Measurements from ENCODE around the gene DNAJA2.
"Not testable (repeated sequence)": the region's sequence is repeated elsewhere in the genome, so short reads cannot be mapped to it uniquely, and the experiment has no call there.

The DNAJA2 gene
- 149 to 251 (median 159) reads per million in 4 experiments for total RNA-seq

DNA sequence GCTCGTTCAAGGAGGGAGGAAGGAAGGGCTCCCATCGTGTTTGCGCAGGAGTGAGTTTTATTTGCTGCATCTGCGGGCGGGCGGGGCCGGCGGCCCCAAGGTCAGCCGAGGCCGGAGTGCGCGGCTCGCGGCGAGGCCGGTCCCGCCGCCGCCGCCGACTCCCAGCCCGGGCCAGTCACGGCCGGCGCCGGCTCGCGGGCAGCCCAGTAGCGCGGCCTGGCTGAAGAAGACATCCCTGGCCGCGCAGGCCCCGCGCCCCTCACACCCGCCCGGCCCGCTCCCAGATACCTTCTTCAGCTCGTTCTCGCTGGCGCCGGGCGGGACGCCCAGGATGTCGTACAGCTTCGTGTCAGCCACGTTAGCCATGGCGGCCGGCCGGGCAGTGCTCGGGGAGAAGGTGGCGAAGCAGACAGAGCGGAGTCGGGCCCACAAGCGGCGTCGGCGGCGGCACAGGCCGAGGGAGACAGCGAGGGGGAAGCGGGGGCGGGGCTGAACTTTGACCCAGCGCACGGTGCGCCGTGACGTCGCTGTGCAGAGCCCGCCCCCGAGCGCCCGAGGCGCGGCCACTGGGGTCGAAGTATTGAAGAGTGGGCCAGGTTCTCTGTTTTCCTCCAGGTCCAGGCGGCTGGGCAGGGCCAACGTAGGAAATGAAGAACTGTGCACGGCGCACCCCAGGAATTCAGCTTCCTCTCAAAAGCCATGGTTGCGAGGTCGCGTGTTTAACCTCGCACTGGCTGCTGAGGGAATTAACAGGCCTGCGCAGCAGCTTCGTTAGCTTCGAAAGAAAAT, at the start of gene DNAJA2:
Gene DNAJA2, minus strand, starts transcription at position 468 of the 789 bp plus-strand sequence. Its CDS starts 102 bp downstream, at position 366.
- peak; percentile 80 for DNase-seq

DNA sequence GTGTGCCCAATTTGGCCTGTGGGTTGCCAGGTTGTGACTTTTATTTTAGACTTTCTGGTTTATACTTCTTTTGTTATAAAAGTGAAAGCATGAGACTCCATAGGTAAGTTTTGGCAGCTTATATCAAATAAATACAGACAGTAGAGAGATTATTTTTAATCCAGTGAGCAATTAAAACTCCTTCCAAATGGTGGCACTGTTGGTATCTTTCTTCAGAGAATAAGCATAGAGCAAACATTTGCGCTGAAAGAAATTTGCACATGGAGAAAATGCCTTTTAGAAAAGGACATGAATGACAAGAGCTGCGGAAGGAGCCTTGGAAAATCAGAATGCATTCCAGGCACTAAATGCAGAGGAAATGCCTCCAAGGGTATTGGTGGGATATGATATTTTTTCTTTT, 46.1 kb upstream of the DNAJA2 start:
- DNase-seq = no peak

DNA sequence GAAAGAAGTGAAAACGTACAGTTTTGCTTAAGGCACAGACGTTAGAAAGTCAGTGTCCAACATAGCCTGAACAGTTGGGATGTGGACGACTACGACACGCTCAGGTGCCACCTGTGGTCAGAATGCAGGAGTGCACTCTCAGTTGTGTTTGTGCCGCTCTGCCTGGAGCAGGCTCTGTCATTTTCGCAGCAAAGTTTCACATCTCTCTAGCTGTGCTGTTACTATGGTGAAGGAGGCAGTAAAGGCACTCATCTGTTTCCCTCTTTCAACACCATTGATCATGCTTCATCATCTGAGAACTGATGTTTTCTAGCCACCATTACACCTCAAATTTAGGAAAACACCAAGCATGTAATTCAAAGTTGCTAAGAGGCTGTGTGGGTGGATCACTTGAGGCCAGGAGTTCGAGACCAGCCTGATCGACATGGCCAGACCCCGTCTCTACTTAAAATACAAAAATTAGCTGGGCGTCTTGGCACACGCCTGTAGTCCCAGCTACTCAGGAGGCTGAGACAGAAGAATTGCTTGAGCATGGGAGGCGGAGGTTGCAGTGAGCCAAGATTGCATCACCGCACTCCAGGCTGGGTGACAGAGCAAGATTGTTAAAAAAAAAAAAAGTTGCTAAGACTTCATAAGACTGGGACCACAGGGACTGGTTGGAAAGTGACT, 44.9 kb upstream of the DNAJA2 start:
- no peak for DNase-seq

DNA sequence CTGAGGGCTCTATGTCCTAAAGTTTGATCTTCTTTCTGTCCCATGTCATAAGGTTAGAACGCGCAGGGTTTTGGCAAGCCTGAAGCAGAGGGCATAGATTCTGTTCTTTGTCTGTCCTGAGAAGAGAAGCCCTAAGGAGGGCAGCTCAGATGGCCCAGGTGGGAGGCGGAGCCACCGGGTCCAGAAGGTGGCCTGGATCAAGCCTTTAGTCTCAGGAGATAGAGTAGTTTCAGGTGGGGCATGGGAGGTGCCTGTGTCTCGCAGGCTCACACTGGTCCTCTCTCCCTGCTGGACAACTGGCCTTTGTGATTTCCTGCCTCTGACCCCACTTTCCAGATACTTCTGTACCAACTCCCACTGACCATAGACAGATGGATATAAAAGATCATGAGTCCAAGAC, 44.2 kb upstream of the DNAJA2 start:
- no peak for DNase-seq

DNA sequence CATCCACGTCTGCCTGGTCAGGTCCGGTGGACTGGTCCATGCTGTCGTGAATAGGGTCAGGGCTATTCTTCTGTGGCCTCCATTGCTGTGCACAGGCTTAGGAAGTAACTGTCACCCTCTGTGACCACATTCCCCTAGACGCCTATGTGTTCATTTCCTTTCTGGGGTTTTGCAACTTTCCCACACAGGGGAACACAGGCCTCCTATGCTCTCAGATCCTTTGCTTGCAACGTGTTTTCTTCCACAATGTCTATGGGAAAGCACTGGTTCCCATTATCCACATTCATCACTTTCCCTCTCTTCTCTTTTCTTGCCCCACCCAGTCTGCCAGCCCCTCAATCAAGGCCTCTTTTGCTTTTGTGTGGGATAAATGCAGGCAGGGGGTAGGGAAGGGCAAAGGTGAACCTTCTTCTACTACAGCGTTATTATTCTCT, 43.2 kb upstream of the DNAJA2 start:
- no peak for DNase-seq

DNA sequence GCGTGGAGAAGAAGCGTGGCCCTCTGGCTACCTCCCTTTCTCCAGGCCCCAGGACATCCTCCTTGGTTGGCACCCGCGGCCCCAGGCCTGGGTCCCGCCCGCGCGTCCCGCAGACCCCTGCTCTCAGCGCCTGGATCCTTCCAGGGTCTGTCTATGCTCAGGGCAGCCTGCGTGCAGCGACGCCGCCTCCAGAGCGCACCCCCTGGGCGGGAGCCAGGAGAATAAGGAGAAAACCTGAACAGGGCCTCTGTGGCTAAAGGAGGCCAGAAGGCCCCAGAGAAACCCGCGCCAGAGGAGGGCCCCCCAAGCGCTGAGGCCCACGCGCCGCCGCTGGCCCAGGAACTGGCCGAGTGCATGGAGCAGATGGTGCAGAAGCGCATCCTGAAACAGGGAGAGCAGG, 40.4 kb upstream of the DNAJA2 start:
- no peak for DNase-seq

DNA sequence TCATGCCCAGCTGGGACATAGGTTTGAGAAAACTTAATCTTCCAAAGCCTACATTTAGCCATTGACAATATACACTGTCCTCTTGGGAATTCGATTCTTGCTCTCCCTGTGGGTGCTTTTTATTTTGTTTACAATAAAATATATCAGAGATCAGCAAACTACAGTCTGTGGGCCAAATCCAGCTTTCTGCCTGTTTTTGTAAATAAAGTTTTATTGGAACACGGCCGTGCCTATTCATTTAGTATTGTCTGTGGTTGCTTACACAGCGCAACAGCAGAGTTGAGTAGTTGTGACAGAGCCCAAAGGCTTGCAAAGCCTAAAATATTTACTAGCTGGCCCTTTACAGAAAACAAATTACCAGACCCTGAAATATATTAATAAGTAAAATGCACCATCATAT, 39.7 kb upstream of the DNAJA2 start:
- DNase-seq = no peak

DNA sequence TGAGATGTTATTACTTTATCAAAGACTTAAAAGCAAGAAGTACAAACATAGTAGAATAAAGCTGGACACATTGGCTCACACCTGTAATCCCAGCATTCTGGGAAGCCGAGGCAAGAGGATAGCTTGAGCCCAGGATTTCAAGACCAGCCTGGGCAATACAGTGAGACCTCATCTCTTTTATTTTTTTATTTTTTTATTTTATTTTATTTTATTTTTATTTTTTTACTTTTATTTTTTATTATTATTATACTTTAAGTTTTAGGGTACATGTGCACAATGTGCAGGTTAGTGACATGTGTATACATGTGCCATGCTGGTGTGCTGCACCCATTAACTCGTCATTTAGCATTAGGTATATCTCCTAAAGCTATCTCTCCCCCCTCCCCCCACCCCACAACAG, 37.3 kb upstream of the DNAJA2 start:
- not testable (repeated sequence) for DNase-seq

DNA sequence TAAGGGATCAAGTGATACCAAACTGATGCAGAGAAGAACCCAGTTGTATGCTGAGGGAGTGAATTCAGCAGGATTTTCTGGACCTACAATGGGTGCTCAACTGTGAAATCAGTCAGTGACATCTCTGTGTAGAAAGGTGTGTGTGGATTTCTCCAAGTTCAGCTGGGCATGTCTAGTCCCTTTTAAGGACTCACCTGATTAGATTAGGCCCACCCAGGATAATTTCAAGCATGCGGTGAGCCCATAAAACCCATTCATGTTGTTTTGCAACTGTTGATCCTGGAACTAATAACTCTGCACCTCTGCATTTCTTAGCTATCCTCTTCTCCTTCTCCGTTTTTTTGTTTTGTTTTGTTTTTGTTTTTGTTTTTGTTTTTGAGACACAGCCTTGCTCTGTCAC, 35.1 kb upstream of the DNAJA2 start:
- no peak for DNase-seq

DNA sequence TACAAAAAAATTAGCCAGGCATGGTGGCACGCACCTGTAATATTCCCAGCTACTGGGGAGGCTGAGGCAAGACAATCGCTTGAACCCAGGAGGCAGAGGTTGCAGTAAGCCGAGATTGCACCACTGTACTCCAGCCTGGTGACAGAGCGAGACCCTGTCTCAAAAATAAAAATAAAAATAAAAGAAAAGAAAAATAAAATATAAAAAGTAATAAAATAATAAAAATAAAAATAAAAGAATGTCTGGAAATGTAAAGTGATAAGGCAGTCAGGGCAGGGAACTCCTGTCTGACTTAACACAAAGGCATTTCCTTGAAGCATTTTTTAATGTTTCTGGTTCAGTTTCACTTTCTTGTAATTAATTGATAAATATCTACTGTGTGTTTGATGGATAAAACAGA, 34.7 kb upstream of the DNAJA2 start:
- DNase-seq = no peak

DNA sequence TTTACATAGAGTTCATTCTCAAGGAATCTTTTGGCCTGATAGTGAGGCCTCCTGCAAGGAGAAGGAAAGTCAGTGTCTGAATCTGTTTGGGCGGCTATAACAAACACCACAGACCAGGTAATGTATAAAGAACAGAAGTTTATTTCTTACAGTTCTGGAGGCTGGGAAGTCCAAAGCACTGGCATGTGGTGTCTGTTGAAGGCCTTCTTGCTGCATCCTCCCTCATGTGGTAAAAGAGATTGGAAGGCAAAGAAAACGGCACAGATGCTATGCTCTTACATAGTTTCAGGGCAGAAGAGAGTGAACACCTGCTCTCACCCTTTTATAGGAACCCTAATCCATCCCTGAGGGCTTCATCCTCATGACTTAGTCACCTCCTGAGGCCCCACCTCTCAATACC, 31.2 kb upstream of the DNAJA2 start:
- DNase-seq = no peak

DNA sequence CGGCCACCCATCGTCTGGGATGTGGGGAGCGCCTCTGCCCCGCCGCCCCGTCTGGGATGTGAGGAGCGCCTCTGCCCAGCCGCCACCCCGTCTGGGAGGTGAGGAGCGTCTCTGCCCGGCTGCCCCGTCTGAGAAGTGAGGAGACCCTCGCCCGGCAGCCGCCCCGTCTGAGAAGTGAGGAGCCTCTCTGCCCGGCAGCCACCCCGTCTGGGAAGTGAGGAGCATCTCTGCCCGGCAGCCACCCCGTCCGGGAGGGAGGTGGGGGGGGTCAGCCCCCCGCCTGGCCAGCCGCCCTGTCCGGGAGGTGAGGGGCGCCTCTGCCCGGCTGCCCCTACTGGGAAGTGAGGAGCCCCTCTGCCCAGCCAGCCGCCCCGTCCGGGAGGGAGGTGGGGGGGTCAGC, 26.6 kb upstream of the DNAJA2 start:
- DNase-seq = not testable (repeated sequence)

DNA sequence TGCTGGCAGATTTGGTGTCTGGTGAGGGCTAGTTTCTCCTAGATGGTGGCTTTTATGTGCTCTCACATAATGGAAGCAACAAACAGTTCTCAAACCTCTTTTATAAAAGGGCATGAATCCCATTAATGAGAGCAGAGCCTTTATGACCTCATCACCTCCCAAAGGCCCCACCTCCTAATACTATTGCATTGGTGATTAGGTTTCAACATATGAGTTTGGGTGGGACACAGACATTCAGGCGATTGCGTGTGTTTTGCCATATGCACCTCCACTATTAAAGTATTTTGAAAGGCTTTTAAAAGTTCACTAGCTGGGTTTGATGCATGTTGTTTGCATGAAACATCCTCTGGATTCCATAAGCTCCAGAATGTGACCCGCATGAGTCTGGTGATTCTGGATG, 24.4 kb upstream of the DNAJA2 start:
- no peak for DNase-seq

DNA sequence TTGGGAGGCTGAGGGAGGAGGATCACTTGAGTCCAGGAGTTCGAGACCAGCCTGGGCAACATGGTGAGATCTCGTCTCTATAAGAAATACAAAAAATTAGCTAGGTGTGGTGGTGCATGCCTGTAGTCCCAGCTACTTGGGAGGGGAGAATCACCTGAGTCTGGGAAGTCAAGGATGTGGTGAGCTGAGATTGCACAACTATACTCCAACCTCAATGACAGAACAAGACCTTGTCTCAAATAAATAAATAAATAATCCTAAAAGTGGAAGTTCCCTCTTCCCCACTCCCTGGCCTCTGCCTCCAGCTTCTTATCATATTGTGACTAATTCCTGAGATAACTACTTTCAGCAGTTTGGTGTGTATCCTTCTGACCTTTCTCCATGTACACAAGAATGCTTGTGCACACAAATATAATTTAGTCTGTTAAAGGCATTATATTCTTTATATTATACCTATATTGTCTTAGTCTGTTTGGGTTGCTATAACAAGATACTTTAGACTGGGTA, 23.5 kb upstream of the DNAJA2 start:
- DNase-seq = no peak

DNA sequence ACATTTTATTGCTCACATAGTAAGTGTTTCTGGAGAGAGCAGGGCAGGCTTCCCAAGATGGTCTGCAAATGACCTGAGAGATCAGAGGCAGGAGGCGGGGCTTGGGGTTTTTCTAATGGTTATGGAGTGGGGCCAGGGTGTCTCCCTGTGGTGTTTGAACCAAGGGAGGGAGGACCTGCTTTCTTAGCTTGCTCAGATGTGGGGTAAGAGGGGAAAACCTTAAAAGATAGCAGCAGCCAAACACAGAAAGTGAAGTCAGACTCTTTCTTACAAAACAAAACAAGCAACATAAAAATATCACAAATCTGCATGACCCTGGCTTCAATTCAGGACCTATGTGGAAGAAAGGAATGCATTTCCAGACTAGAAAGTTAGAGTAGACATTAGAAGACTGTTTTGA, 22.9 kb upstream of the DNAJA2 start:
- DNase-seq = no peak

DNA sequence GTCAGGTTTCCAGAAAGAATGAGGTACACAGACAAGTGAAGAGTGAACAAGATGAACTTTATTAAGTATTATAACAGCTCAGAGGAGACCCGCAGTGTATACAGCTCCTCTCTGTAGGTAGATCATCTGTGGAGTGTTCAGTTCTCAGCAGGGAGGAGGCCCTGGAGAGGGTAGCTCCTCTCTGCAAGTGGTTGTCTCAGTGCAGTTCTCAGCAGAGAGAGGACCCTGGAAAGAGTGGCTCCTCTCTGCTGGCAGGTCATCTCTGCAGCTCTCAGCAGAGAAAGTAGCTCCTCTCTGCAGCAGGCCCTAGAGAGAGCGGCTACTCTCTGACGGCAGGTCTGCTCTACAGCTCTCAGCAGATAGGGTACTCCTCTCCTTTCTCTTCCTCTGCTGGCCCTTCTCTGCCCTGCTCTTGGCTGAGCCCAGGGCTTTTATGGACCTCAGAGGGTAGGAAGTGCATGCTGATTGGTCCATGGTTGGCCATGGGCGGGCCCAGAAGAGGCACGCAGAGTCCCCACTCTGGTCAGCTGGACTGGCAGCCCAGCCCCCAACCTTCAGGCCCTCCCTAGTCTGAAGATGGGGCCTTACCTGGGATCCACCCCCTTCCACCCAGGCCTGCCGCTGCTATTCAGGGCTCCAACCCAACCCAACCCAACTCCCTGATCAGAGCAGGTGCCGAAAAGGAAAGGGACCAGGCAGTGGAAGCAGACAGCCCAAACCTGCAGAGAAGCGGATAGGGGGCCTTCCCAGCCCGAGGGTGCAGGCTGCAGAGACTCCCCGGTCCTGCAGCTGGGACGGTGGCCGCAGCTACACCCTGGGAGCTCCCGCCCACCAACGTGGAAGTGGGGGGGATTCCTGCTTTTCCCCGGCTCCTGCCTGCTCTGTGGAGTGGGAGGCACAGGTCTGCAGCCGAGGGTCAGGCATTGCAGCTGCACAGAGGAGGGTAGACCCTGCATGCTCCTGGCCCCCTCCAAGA, 18.5 kb upstream of the DNAJA2 start:
- DNase-seq = no peak

DNA sequence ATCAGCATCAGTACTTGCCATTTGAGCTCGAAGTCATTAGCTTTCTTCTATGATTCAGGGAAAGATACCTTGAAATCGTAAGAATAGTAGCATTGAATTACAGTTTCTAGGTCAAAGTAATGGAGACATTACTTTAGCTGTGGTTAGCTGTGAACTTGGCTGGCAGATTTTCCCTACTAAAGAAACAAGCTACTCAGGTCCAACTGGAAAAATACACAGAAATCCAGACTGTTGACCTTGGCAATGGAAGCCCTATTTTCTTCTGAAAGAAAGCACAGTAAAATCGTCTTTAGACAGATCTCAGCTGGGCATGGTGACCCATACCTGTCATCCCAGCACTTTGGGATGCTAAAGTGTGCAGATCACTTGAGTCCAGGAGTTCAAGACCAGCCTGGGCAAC, 13.4 kb upstream of the DNAJA2 start:
- DNase-seq = no peak

DNA sequence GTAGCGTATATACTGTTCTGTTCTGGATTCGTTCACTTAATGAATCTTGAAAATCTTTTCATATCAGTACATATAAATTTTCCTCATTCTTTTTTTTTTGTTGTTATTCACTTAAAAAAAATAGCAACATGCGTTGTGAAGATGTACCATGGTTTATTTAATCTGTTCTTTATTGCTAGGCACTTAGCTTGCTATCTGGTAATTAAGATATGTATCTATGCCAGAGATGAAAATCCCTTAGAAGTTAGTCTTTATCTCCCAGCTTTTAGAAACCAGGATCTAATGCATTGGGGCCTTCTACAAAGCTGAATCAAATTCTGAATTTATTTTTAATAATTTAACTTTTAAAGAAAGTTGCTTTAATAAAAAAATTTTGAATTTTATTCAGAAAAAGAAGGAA, 13.0 kb upstream of the DNAJA2 start:
- DNase-seq = no peak

DNA sequence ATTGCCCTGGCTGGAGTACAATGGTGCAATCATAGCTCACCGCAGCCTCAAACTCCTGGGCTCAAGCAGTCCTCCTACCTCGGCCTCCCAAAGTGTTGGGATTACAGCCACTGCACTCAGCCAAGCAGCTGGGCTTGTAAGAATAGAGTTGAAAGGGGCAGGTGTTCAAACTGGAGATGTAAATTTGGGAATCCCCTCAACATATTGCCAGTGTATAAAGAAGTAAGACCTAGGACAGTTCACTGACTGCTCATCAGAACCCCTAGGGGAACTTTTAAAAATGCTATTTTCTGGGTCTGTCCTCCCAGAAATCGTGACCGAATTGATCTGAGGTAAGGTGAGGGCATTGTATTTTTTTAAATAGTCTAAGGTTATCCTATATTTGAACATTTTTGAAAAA, 8.9 kb upstream of the DNAJA2 start:
- DNase-seq = no peak

DNA sequence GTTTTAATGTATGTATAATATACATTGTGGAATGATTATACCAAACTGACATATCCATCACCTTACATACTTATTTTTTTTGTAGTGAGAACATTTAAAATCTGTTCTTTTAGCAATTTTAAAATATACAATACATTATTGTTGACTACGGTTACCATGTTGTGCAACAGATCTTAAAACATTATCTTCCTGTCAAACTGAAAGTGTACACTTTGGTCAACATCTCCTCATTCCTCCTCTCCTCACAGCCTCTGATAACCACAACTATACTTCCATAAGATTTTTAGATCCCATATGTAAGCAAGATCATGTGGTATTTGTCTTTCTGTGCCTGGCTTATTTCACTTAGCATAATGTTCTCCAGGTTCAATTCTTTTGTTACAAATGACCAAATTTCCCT, 7.5 kb upstream of the DNAJA2 start:
- no peak for DNase-seq

DNA sequence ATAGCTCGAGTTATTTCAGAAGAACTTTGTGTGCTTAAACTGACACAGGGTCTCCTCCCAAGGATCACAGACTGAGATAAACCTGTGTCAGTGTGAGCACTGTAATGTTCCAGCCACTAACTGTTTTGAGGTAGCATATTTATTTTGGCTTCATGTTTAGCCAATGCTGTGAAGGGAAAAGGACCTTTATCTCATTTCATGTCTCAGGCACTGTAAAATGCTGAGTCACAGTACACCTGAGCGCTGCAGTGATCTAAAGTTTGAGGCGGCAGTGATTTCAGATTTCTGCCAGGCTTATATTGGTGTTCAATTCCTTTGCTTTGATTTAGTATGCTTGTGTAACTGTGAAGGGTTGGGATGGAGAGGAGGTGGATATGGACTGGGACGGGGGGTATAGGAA, 3.1 kb upstream of the DNAJA2 start:
- DNase-seq = no peak

DNA sequence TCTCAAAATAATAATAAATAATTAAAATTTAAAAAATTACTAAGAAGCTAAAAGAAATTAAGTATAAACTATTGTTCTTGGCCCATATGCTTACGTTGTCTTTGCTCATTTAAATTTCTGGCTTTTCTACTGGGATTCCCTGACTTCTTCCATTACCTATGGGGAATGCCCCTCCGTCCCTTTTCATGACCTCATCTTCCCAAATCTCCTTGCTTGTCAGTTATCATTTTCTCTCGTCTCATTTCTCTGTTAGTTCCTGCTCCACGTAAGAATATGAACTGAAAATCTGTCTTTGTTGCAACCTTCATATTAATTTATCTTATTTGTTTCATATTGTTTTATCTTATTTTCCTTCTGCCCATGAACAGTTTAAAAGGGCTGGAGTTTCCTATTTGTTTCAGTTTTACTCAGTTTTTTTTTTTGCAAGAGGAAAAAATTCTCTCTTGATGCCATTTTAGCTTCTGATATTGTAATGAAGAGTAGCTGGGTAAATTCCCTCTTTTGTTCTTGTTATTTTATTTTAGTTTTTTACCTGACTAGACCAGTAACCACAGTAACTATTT, 2.5 kb upstream of the DNAJA2 start:
- DNase-seq = no peak

DNA sequence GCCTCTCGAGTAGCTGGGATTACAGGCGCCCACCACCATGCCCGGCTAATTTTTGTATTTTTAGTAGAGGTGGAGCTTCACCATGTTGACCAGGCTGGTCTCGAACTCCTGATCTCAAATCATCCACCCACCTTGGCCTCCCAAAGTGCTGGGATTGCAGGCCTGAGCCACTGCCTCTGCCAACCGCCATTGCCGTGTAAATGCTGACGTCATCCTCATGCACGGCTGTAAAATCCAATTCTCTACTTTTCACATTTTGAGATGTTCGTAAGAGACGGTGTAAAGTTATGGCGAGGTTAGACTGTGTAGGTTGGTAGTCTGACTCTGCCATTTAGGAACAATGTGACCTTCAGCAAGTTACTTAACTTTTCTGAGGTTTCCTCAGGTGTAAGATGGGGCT, 1.7 kb upstream of the DNAJA2 start:
- DNase-seq = no peak
